H1 (cell line): ENCODE measurements around the gene C20orf202. TPM values are rescaled to one million over a fixed set of nuclear protein-coding genes. Genes with fewer than 3 reads are reported as not detected.

Source experiments
- CTCF ChIP-seq, 3 experiments: IDR thresholded peaks; 1 replicate in 2 of 3; 2 replicates in 1 of 3; pipeline versions ENCODE4 v1.5.1 to v1.6.1; 2011; ENCODE audit warnings: low read length in 3 of 3, mild to moderate bottlenecking in 3 of 3, inconsistent platforms in 2 of 3, low read depth in 1 of 3, moderate library complexity in 1 of 3; ENCODE audit not compliant: insufficient read depth in 1 of 3; ENCODE audit errors: control extremely low read depth in 1 of 3
- polyA plus RNA-seq, 7 experiments: library from polyadenylated mRNA; depleted of rRNA in 3 of 7; stranded (reverse) in 5 of 7; unstranded in 2 of 7; fragments of >200 nt in 5 of 7; fragments of 200-250 nt in 2 of 7; gene quantifications; 1 replicate in 5 of 7; 2 replicates in 1 of 7; 4 replicates in 1 of 7; pipeline versions ENCODE4 v1.2.1 to v1.2.3, GENCODE V29; 2011 to 2013; ENCODE audit warnings: missing spikeins in 2 of 7, mixed read lengths in 2 of 7
- total RNA-seq: library from RNA; stranded (reverse); fragmentation: NEBNext Ultra II Directional; extraction: Animal tissue kit (Norgen Biotek cat#: 25700); gene quantifications from 2 replicates; pipeline ENCODE4 v1.2.1, GENCODE V29; 2021

The C20orf202 gene
- total and polyA plus RNA-seq, 2 of the 8 experiments (the other 6 are each of a cell fraction or from before 2014, with no cell fraction given): 0.12 TPM; not detected in 1

GRCh38 chr20:1178623-1179022, 24.6 kb upstream of the C20orf202 start (continued):
- no peak for TF ChIP-seq CTCF (IDR thresholded peaks at IDR 0.05; ENCODE audit: control extremely low read depth in 1 of 3, insufficient read depth in 1 of 3, low read depth in 1 of 3, low read length in 3 of 3)
